ENCODE measurements around the gene ANKRD55.
"Not testable (repeated sequence)": the region's sequence is repeated elsewhere in the genome, so short reads cannot be mapped to it uniquely, and the experiment has no call there.

ANKRD55 gene

DNA sequence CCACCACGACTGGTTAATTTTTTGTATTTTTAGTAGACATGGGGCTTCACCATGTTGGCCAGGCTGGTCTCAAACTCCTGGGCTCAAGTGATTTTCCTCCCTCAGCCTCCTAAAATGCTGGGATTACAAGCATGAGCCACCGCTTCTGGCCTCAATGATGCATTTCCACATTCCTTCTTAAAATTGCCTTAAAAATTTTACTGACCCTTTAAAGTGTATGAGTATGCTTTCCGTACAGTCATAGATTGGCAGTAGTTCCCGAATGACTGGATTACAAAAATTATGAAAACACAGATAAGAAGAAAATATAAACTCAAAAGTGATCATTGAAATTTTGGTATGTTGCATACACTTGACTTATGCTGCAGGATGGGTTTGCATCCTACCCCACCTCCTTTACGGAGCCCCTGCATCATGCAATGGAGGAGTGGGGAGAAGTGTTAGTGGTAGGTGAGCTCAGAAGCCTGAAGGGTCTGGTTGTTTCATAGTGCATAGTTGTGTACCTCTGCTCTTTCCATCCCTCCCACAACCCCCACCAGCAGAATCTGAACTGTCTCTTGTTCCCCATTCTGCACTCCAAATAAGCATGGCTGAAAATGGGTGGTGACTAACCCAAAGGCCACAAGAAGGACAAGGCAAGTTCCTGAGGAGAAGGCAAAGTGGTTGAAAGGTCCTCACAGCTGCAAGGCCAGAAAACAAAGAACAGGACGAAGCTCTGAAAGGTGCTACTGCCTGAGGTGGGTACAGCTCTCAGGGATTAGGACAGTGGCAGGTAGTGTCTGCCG lies 26.8 kb downstream of the ANKRD55 start:
- DNase-seq, result peak; percentile 65

- not testable (repeated sequence) for DNase-seq
These were observed 29.2 kb downstream of the ANKRD55 start for GRCh38 chr5:56203936-56204335.

DNA sequence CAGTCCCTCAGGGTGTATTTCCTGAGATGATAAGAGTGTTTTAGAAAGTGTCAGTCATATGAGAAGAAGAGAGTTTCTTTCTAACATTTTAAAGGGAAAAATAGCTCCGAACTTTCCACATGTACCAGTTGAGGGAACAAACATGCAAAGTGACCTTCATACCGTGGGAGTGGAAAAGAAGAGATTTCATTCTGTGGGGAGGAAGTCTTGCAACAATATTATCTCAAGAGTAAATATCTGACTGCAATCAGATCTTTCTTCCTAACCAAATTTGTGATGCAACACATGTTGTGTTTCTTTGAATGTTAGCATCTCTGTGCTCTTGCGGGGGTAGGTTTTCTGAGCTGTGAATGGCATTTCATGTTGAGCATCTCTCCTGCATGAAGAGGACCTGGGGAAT lies 30.6 kb downstream of the ANKRD55 start:
- no peak for DNase-seq

GRCh38 chr5:56201762-56202261 lies 31.3 kb downstream of the ANKRD55 start:
- DNase-seq, result not testable (repeated sequence)

DNA sequence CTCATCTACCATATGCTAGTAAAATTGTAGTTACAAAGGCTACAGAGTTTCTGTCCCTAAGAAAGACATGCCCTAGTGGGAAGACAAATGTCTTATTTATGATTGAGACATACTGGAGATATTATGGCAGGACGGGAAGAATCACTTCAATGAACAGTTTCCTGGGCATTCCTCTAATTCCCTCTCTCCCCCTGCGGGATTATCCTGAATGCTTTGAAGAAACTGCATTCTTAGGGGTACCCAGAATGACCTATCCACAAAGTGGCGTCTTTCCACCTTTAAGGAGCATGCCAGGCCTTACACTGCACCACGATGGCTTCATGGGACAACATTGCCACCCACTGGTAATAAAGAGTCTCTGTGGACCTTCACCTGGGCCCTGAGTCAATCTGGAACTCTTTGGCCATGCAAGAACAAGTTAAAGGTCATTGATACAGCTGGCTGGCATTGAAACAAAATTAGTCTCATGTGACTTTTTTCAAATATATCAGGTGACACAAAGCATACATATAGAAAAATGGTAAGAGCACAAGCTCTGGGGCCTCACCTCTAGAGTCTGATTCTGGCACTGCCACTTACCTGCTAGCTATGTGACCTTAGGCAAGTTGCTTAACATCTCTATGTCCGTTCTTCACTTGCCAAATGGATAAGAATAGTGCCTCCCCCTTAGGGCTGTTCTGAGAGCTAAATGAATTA lies 32.0 kb downstream of the ANKRD55 start:
- peak; percentile 73 for DNase-seq

- peak; percentile 31 for DNase-seq
These were observed 38.1 kb downstream of the ANKRD55 start for GRCh38 chr5:56195016-56195415.

- no peak for DNase-seq
These were observed 40.9 kb downstream of the ANKRD55 start for GRCh38 chr5:56192246-56192645.

GRCh38 chr5:56191656-56192055 lies 41.5 kb downstream of the ANKRD55 start:
- DNase-seq, result no peak

DNA sequence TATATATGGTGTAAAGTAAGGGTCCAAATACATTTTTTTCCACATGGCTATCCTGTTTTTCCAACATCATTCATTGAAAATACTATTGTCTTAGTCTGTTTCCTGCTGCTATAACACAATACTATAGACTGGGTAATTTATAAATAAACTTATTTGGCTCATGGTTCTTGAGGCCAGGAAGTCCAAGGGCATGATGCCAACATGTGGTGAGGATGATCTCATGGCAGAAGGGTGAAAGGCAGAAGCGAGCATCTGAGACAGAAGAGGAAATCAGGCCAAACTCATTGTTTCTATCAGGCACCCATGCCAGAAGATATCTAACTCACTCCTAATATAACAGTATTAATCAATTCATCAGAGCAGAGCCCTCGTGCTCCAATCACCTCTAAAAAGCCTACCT lies 42.6 kb downstream of the ANKRD55 start:
- peak; percentile 82 for DNase-seq

- no peak for DNase-seq
These were observed 47.3 kb downstream of the ANKRD55 start for GRCh38 chr5:56185768-56186311.

DNA sequence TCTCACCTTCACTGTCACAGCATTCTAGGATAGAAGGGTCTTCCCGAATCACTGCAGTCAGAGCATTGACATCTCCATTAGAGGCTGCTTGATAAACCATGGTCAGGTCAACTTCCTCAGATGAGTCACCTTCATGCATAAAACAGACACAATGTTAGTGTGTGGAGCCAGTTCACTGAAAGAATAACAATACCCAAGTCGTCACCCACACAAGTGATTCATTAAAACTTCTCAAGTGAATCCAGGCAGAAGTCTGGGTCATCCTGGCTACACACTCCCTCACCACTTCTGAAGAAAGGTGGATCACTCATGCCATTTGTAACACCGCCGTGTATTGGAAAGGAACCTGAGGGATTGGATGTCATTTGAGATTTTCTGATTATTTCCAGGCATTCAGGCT lies 49.6 kb downstream of the ANKRD55 start:
- peak; percentile 93 for DNase-seq

- no peak for DNase-seq
These were observed 53.7 kb downstream of the ANKRD55 start for GRCh38 chr5:56179442-56179841.

DNA sequence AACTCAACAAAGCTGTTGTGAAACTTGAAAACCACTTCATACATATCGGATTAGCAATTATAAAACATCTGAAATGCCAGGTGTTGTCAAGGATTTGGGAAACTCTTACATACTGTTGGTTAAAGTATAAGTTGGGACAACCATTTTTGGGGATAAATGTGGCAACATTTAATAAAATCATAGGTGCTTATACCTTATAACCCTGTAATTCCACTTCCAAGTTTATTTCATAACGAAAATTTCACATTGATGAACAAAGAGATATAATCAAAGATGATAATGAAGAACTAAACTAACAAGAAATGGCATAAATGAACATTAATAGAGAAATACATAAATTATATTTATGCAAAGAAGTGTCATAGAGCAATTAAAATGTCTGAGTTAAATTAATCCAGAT lies 54.3 kb downstream of the ANKRD55 start:
- DNase-seq, result no peak

- peak; percentile 35 for DNase-seq
These were observed 56.1 kb downstream of the ANKRD55 start for GRCh38 chr5:56176871-56177533.

DNA sequence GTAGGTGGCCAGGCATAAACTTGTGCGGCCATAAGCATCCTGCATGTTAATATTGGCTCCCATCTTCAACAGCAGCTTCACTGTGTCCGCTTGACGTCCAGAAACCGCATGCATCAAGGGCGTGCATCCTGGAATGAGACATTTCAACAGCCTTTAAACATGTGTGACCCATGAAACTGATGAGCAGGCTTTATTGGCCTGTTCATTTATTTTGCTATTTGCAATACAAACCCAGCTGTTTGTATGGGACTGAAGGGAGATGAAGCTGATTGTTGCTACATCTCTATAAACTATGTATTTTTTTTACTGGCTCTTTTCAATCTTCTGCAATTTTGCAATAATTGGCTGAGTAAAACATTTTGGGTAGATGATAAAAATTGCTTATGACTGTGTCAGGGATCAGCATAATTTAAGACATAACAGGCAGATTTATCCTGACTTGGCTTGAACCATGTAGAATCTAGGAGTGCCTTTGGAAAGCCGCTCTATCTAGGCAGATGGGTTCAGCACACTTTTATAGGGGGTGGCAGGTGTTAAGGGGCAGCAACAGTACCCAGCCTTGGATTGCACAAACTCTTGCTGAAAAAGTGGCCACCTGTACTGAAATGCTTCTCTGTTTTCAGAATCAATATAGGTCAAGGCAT lies 56.9 kb downstream of the ANKRD55 start:
- DNase-seq, result peak; percentile 70

DNA sequence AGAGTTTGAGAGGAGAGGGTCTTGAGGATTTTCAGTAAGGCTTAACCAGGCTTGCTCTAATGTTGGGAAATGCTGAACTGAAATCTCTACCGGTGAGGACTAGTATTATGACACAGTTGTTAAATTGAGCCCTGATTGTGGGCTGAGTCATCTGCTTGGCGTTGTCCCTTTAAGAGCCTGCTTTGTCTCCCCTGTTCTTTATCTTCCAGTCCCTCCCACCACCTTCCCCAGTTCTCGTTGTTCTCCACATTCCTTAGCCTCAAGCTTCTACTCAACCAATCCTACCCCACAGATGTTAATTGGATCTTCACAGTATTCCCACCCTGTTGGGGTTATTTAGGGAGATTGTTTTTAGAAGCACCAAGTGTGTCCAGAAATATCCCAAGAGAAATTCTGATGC lies 57.6 kb downstream of the ANKRD55 start:
- peak; percentile 85 for DNase-seq

- no peak for DNase-seq
These were observed 58.1 kb downstream of the ANKRD55 start for GRCh38 chr5:56175021-56175420.

DNA sequence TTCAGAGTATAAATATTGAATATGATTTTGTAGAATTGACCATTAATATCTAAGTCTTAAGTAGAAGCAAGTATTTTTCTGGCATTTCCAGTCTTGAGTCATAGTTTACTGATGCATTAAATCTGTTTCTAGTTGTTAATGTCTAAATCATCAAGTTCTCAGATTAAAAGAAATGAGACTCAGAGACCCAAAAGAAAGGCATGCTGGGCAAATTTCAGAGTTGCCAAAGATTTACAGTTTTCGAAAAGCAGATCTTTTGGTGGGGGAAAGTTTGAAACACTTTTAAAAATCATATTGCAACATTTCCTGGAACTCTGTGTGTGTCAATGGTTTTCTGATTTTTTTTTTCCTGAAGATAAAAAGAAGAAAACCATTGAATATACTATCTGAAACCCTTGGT lies 60.9 kb downstream of the ANKRD55 start:
- DNase-seq, result peak; percentile 86

GRCh38 chr5:56170557-56170956 lies 62.6 kb downstream of the ANKRD55 start:
- DNase-seq, result peak; percentile 72

- DNase-seq, result no peak
These were observed 63.2 kb downstream of the ANKRD55 start for GRCh38 chr5:56169949-56170348.

- peak; percentile 84 for DNase-seq
These were observed 63.8 kb downstream of the ANKRD55 start for GRCh38 chr5:56169281-56169680.

GRCh38 chr5:56168066-56168478 lies 65.1 kb downstream of the ANKRD55 start:
- DNase-seq, result peak; percentile 81

DNA sequence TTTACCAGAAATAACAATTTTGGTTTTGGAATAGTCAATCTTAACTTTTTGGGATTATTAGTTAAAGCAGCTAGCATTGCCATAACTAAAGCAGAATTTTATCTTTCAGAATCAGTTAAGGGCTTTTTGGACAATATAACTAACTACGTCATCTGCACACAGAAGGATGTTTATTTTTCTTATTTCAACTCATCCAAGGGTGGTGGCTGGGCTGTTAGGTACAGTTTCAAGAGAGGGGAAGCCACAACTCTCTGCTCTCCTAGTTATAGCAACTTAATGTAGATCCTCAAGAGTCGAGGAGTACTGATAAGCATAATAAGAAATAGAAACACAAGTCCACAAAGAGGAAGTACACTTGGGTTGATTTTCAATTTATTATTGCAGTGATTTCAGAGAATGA lies 65.6 kb downstream of the ANKRD55 start:
- DNase-seq, result peak; percentile 37
